Fibroblast of the aortic adventitia (primary cell): Measurements from ENCODE around the gene FBXL20. TPM values are rescaled to one million over a fixed set of nuclear protein-coding genes. Genes with fewer than 3 reads are reported as not detected.

Source experiments
- DNase-seq: peaks from one replicate; pipeline ENCODE4 v3.0.0-alpha.2; 2010; ENCODE audit warnings: low read depth
- H3K4me3 ChIP-seq: 2 replicates; pipeline ENCODE4 v1.5.1; 2011; ENCODE audit warnings: low read depth, mild to moderate bottlenecking, control low read depth, low read length, moderate library complexity
- total RNA-seq: library from RNA; depleted of rRNA; stranded (reverse); fragments of >200 nt; gene quantifications from 2 replicates; pipeline ENCODE4 v1.2.3, GENCODE V29; 2012; ENCODE audit warnings: low replicate concordance
- TF ChIP-seq, protein P1 (sequence below): IDR thresholded peaks from 2 replicates; pipeline ENCODE4 v1.5.1; 2011; ENCODE audit warnings: mild to moderate bottlenecking, low read length, control low read depth, inconsistent platforms; ENCODE audit not compliant: insufficient read depth

FBXL20 gene
- total RNA-seq, 1 donor: 19.4 TPM

DNA sequence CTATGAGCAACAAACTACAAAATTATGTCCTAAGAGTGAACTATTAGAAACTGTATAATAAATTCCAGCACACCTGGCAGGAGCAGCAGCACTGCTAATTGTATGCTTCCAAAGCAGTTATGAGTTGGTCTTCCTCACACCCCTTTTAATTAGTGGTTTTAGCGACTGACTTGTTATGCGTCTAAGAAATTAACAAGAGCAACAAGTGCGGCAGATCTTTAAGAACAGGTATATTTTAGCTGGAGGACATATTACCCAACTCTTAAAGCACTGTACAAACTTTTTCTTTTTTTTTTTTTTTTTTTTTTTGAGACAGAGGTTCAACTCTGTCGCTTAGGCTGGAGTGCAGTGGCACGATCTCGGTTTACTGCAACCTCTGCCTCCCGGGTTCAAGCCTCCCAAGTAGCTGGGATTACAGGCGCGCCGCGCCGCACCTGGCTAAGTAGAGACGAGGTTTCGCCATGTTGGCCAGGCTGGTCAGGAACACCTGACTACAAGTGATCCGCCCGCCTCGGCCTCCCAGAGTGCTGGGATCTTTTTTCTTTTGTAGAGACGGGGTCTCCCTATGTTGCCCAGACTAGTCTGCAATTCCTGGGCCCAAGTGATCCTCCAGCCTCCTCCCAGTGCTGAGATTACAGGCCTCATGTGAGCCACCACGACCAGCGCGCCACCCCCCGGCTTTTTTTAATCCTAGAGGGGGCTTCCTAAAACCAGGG, 1.6 kb upstream of the FBXL20 start:
- DNase-seq: no peak
- H3K4me3 ChIP-seq: no peak overlapping the region
- TF ChIP-seq, protein P1, sequence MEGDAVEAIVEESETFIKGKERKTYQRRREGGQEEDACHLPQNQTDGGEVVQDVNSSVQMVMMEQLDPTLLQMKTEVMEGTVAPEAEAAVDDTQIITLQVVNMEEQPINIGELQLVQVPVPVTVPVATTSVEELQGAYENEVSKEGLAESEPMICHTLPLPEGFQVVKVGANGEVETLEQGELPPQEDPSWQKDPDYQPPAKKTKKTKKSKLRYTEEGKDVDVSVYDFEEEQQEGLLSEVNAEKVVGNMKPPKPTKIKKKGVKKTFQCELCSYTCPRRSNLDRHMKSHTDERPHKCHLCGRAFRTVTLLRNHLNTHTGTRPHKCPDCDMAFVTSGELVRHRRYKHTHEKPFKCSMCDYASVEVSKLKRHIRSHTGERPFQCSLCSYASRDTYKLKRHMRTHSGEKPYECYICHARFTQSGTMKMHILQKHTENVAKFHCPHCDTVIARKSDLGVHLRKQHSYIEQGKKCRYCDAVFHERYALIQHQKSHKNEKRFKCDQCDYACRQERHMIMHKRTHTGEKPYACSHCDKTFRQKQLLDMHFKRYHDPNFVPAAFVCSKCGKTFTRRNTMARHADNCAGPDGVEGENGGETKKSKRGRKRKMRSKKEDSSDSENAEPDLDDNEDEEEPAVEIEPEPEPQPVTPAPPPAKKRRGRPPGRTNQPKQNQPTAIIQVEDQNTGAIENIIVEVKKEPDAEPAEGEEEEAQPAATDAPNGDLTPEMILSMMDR: no peak

DNA sequence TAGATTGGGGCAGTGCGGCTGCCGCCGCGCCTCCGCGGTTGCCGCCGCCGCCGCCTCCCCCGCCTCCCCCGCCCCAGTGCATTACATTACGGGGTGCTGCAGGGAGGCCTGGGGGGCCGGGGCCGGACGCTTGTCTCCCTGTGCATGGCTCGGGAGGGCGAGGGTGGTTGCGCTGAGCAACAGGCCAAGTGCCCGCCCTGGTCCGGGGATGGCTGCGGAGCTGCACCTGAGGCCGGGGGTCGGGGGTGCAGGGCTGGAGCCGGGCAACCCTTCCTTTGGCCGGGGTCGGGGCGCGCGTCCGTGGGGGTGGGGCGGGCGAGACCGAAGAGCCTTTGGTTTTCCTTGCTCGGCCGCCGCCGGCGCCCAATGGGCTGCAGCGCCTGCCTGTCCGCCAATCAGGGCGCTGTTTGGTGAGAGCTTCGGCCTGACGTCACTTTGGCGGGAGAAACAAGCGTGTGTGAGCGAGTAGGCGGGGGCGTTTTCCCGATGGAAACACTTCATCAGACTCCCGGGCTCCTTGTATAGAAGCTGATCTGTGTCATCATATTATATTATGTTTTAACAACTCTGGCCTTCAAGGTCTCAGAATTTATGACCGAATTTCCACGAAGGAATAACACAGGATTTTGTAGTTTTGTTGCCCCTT, 941 bp upstream of the FBXL20 start:
- TF ChIP-seq, protein P1: no peak
- peak; percentile 90 for DNase-seq
- H3K4me3 ChIP-seq: peak overlapping the region; percentile 75

DNA sequence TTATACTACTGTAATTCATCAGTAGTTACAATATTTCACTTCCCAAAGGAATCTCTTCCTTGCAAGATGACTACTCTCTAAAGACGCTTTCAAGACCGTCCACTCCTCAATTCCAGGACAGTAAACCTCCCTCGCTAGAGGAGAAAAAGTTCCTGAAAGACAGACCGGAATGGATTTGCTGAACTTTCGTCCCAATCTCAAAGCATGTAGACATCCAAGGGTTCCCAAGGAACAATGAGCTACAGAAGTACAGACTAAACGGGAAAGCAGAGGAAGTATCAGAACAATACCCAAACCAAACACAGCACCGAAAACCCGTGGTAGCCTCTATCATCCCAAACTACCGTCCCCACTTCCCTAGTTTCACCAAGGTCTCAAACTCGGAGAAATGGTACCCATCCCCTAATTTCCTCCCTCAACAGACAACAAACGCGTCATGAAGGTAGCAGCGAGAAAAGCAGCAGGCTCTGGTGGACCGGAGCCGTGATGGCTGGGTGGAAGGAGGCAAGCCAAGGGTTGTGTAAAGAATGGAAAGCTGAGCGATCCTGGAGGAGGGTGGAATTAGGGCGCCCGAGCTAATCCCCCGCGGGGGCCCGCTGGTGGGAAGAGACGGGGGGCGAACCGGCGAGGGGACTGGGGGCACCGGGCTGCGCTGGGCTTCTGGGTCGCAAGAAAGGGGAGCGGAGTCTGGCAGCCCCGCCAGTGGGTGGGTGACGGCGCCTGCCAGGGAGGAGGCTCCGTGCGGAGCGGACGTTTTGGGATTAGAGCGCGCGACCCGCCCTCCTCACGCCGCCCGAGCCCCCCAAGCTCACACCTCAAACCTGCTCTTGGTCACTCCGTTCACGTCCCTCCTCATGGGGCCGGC, 647 bp downstream of the FBXL20 start:
- TF ChIP-seq, protein P1: no peak
- H3K4me3 ChIP-seq: peak overlapping the region; percentile 75
- peak; percentile 10 for DNase-seq

DNA sequence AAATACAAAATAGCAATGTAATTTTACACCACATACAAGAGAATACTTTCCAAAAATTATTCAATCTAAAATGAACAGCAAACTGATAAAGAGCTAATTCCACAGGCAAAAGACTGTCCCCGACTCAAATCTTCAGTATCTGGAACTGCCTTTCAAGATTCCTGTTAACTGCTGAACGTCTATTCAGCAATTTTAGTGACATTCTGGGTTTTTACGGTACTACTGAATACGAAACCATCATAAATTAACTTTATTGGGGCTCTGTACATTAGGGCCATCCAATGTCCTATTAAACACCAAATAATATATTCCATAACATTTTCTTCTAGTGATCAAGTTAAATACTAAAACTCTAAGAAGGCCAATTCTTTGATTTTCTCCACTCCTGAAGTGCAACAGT, 1.6 kb downstream of the FBXL20 start:
- peak overlapping the region; percentile 75 for H3K4me3 ChIP-seq
- DNase-seq: no peak
- TF ChIP-seq, protein P1: no peak

DNA sequence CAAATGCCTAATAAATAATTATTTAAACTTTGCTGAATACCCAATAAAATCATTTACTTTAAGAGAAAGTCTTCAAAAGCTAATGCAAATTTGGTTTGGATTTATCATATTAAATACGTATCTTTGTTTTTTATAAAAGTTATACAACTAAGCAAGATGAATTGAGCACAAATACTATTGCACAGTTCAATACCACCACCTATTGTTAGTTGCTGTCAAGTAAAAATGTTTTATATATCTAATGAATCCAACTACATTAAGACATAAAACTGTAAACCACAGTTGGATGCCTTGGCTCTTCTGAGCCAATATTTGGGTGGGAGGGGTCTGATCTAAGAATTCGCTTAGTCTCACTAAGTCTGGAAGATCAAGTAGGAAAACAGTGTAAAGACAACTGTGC, 7.7 kb downstream of the FBXL20 start:
- TF ChIP-seq, protein P1: peak; percentile 12
- DNase-seq: peak; percentile 68
- H3K4me3 ChIP-seq: no peak overlapping the region

DNA sequence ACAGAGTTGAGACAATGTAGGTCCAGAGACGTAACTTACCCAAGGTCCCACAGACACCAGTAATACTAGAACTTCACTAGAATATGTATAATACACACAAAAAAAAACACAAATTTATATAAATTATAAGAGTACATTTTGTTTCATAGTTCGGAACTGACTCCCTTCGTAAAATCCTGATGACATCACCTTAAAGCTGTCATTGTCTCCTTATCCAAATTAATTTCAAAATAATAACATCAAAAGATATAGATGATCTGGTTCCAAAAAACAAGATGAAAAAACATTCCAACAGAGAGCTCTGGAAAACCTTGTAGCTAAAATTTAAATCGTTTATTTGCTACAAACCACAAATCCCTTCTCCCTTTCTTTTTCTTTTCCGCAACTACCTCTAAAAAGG, 10.0 kb downstream of the FBXL20 start:
- TF ChIP-seq, protein P1: no peak
- no peak overlapping the region for H3K4me3 ChIP-seq
- no peak for DNase-seq
